ENCODE results near the gene TGFBR1.

DNA sequence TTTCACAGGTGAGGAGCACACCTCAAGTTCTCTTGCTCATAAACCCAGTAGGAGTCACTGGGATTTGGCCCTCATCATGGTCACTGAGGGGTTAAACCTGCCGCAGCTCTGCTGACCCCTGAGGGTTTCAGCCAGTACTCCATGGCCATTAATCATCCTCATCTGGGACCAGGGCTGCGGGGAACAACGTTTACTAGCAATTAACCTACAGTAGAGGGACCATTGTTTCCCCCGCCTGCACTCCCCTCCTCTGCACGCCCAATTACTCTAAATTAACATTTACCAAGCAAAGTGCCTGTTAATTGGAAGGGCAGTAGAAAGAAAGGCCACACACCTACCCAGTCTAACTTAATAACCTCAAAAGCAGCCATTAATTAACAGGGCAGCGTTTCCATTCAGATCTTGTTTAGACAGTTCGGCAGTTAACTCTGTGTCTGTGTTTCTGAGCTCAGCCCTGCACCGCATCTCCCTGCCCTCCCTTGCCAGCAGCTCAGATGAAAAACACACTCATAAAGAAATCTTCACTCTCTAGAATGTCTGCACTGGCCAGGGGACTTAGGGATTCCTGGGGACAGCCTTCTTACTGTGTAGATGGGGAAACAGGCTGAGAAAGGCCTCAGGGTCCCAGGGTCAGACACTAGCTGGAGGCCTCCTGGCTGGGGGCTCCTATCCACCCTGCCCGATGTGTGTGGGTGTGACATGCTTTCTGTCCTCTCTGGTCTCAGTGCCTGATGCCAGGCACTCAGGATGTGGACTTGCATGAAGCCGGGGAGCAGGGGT, 65.3 kb downstream of the TGFBR1 start:
- TF ChIP-seq, protein P1, sequence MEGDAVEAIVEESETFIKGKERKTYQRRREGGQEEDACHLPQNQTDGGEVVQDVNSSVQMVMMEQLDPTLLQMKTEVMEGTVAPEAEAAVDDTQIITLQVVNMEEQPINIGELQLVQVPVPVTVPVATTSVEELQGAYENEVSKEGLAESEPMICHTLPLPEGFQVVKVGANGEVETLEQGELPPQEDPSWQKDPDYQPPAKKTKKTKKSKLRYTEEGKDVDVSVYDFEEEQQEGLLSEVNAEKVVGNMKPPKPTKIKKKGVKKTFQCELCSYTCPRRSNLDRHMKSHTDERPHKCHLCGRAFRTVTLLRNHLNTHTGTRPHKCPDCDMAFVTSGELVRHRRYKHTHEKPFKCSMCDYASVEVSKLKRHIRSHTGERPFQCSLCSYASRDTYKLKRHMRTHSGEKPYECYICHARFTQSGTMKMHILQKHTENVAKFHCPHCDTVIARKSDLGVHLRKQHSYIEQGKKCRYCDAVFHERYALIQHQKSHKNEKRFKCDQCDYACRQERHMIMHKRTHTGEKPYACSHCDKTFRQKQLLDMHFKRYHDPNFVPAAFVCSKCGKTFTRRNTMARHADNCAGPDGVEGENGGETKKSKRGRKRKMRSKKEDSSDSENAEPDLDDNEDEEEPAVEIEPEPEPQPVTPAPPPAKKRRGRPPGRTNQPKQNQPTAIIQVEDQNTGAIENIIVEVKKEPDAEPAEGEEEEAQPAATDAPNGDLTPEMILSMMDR (IDR thresholded peaks at IDR 0.05) = no peak
- TF ChIP-seq POLR2A (IDR thresholded peaks at IDR 0.05) = no peak
